NK-92 (cell line): ENCODE measurements around the gene AFAP1L2.

Source experiments
- DNase-seq: peaks from one replicate; lab custom pipeline; 2025; ENCODE audit not compliant: unreplicated experiment; lab: John Stamatoyannopoulos, UW

Gene AFAP1L2

GRCh38 chr10:114315566-114316420, 88.5 kb downstream of the AFAP1L2 start:
- no peak for DNase-seq

- no peak for DNase-seq
Observed at GRCh38 chr10:114313866-114314265, 90.4 kb downstream of the AFAP1L2 start.

DNA sequence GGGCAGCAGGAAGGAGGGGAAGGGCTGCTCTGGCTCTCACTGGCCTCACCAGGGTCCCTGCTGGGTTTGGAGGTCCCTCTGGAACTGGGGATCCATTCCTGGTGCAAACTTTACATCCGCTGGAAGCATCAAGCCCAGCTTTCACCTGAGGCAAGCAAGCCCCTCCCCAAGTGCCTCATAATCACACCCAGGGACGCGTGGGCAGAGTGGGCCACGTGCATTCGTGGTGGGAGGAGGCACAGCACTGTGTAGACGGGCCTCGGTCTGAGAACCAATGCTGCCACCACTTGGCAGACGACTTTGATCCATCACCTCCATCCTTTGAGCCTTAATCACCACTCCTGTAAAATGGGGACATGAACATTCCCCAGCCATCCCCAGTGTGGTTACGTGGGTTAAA, 91.2 kb downstream of the AFAP1L2 start:
- no peak for DNase-seq

- no peak for DNase-seq
Observed at GRCh38 chr10:114311496-114312209, 92.6 kb downstream of the AFAP1L2 start.

DNA sequence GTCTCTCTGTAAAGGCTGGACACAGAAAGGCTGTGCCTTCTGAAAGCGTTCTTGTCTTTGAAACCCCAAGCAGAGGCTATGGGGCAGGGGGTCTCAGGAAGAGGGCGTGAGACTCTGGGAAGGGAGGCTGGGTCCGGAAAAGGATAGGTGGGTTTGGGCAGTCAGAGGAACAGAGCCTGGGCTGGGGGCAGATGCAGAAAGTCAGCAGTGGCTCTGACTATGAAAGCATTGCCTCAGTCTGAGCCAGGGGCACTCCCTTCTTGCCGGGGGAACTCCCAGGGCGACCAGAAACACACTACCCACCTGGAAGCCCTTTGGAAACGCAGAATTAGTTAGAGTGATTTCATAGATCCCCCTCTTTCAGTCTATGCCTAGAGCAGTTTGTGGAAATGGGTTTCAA, 93.3 kb downstream of the AFAP1L2 start:
- no peak for DNase-seq

DNA sequence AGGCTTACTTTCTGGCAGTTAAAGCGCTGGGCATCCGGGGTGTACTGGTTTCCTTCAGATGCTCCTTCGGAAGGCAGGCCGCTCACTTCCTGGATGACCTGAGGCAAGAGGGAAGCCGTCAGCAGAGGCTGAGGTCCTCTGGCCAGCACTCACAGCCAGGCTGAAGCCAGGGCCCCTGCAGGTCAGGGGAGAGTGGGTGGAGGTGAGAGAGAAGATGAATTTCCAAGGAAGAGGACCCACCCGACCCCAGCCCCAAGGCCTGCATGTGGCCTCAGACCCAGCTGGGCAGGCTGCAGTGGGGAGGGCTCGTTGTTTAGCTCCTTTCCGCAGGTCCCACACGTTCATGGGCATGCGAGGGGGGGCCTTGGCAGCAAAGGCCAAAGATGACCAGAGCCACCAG, 94.0 kb downstream of the AFAP1L2 start:
- DNase-seq: no peak

GRCh38 chr10:114309364-114309651, 95.0 kb downstream of the AFAP1L2 start:
- DNase-seq: no peak

DNA sequence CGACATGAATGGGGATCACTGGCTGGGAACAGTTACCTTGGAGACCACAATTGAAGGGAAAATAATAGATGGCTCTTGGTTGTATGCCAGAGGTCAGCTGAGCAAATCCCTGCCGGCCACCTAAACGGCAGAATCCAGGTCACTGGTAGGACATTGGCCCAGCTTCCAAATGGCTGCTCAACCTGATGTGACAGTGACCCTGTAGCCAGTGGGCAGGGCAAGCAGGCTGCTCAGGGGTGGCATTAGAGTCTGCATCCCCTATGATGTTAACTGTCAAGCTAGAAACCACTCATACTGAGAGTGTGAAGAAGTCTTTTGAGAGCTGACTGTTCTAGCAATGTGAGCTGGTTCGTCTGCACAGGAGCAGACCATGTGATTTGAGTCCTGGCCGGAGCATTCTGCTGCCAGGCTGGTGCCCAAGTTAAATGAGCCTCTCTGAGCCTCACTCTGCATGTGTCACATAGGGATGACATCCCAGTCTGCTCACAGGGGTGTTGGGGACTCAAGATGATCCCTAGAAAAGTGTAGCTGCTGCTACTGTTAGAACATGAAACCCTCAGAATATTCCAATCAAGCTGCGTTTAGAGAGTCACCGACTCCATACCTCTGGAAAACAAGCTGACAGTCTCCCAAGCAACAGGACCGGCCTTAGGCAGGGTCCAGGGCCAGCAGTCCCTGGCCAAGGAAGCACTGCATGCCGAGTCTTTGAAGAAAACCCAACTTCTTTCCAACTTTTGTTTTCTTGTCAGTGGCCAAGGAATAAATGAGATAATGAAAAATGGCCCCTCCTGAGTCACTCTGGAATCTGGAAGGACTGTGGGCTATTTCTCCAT, 95.6 kb downstream of the AFAP1L2 start:
- no peak for DNase-seq

GRCh38 chr10:114307731-114308130, 96.6 kb downstream of the AFAP1L2 start:
- DNase-seq: no peak

DNA sequence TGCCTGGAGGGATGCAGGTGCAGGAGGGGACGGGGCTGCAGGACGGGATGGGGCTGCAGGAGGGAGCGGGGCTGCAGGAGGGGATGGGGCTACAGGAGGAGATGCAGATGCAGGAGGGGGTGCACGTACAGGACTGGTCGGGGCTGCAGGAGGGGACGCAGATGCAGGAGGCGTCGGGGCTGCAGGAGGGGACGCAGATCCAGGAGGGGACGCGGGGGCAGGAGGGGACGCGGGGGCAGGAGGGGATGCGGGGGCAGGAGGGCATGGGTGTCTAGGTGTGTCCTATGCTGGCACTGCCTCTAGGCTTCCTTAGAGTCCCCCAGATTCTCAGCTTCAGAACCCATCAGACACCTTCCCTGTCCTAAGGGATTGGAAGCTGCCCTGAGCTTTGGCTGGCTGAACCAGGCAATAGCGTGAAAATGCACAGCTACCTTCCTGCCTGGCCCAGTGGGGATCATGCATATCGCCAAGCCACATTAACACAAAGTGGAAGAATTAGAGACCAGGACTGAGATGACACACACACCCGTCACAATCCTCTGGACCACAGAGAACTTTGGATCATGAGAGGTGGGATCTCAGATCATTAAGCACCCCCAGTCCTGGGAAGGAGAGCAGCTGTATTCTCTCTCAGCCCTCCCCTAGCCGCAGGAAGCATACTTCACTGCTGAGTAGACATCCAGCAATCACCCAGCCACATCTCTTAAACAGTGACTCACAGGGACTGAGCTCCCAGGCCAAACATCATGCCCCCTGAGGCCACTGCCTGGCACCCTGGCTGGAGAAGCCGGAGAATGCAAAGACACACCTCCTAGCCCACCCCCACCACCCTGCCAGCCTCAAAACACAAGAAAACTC, 98.0 kb downstream of the AFAP1L2 start:
- no peak for DNase-seq

- no peak for DNase-seq
Observed at GRCh38 chr10:114305521-114305925, 98.8 kb downstream of the AFAP1L2 start.

DNA sequence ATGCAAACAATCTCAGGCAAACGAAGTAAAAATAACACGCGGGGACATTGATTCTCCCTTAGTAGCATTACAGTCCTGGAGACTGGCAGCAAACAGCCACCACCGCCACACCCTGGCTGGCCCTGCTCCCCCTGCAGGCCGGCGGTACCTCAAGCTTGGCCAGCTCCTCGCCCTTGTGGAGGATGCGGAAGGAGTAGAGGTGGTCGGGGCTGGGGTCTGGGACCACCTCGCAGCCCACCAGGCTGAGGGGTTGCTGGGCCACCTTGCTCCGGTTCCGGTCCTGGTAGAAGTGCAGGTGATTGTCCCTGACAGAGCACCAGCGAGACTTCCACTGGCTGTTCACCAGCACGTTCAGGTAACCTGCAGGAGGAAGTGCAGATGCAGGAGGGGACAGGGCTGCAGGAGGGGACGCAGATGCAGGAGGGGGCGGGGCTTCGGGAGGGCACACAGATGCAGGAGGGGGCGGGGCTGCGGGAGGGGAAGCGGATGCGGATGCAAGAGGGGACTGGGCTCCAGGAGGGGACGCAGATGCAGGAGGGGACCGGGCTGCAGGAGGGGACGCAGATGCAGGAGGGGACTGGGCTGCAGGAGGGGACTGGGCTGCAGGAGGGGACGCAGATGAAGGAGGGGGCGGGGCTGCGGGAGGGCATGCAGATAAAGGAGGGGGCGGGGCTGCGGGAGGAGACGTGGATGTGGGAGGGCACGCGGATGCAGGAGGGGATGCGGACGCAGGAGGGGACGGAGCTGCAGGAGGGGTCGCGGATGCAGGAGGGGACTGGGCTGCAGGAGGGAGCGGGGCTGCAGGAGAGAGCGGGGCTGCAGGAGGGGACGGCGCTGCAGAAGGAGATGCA, 99.5 kb downstream of the AFAP1L2 start:
- peak; percentile 6 for DNase-seq

DNA sequence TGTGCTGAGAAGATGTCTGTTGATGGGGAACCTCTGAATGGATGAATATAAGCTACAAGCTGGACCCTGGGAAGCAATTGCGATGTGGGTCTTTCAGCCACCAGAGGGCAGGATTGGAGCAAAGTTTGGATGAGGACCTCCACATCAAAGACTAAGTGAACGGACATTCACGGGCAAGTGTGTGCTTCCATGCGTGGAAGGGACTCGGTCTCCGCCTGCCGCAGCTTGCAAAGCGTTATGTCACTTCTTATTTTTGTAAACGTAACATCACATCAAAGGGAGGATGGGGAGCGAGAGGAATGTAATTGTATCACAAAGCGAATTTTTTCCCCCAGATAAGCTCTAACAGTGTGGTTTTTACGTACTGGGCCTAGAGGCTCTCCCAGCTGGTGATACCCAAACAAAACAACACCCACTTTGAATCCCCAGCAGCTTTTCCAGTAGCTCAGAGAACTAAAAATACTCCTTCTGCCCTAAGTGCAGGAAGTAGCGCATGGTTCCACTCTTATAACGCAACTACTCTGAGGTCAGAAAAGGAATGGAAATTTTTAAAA, 100.2 kb downstream of the AFAP1L2 start:
- no peak for DNase-seq

GRCh38 chr10:114303556-114303955, 100.7 kb downstream of the AFAP1L2 start:
- DNase-seq: no peak

- DNase-seq: no peak
Observed at GRCh38 chr10:114301951-114302710, 102.2 kb downstream of the AFAP1L2 start.

- DNase-seq: no peak
Observed at GRCh38 chr10:114301177-114301576, 103.1 kb downstream of the AFAP1L2 start.

DNA sequence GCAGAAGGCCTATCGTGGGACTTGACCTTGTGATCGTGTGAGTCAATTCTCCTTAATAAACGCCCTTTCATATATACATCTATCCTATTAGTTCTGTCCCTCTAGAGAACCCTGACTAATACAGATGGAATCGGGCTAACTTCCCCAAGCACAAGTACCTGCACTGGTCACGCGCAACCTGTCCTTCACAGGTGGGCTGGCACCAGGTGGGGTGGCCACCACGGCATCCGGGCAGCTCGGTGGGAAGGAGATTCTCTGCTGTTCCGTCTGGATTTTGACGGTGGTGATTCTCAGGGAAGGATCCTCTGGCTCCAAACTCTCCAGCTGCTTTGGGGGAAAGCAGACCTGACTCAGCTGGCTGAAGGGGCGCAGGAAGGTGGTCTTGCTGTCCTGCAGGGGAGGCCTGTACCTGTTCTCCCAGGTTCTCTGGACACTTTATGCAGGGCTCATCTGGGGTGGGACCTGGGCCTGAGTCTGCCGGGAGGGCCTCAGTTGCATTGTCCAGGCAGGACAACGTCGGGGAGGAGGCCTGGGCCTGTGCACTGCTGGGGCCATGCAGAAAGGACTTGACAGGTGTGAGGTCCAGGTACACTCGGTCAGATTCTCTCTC, 104.2 kb downstream of the AFAP1L2 start:
- DNase-seq: no peak

DNA sequence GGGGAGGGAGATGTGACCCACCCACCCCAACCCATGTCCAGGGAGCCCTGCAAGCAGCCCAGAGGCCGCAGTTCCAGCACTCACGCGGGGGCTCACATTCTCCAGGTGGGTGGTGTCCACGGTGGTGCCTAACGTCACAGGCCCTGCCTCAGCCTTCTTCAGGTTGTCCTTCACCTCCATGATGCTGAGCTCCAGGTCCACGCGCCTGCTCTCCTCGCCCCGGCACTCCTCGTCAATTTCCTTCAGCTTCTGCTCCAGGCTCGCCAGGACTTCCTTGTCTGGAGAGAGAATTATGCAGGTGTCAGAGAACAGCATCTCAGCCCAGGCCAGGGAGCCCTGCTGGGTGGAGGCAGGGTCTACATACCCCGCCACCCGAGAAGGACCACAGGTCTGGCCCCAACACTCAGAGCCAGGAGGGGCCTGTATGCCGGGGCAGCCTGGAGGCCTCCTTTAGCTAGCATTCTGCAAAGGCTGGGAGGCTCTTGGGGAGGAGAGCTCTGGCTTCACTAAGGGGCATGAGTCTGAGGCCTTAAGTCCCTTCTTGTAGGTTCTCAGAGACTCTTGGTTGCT, 107.1 kb downstream of the AFAP1L2 start:
- DNase-seq: no peak
